NCI-H2029 treated with DMSO at 0.1 percent for 48 hours (cell line): ENCODE measurements around the gene HMOX1.
"Not testable (repeated sequence)": the region's sequence is repeated elsewhere in the genome, so short reads cannot be mapped to it uniquely, and the experiment has no call there.

ENCODE experiments used
- DNase-seq: peaks from one replicate; lab custom pipeline; 2025; lab: John Stamatoyannopoulos, UW

Gene HMOX1

DNA sequence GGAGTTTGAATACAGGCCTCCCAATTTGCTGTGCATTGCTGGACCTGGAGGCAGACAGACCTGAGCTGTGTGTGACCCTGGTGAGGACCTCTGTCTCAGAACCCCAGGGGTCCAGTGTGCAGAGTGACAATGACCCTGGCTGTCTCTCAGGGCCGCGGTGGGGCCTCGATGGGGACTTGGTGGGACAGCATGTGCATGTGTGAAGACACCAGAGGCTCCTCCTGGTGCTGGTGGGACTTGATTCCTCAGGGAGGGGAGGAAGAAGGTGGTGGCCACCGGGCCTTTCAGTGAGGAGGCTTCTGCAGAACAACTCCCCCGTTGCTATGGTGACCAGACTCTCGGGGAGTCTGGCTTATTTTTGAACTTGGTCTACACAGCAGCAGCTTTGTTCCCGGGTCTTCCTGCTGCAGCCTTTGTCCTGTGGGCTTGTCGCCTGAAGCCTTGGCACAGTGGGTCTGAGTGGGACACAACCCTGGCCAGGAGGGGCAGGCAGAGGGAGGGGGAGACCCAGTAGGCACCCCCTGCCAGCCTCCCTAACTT is 54.4 kb downstream of the HMOX1 start:
- no peak for DNase-seq

DNA sequence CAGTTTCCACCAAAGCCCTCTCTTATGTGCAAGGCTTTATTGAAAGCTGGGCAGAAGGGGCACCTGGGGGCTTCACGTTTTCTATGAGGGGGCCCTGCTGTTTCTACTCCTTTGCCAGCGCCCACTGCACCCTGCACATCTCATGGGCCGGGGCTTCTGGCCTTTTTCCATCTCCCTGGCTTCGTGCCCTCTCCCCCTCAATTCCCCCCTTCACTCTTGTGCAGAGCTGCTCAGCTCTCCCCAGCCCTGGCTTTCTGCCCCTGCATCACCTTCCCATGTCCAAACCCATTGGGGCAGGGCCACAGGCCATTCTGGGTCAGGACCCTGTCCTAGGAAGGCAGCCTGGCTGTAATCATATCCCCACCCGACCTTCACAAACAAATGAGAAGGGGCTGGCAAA is 55.5 kb downstream of the HMOX1 start:
- no peak for DNase-seq

DNA sequence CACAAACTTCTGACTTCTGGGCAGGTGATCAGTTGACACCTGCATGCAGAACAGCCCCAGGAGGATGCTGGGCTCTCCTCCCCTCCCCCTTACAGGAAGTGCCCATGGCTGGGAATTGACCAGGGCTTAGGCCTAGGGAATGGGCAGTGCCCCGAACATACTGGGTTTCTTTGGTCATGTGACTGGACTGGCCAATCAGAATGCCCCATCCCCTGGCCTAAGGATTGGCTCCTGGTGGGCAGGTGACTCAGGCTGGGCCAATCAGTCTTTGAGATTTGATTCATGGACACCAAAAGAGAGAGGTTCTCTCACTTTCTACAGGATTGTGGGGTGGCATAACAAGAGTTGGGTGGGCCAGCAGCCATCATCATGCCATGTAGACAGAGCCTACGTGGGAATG is 56.2 kb downstream of the HMOX1 start:
- no peak for DNase-seq

DNA sequence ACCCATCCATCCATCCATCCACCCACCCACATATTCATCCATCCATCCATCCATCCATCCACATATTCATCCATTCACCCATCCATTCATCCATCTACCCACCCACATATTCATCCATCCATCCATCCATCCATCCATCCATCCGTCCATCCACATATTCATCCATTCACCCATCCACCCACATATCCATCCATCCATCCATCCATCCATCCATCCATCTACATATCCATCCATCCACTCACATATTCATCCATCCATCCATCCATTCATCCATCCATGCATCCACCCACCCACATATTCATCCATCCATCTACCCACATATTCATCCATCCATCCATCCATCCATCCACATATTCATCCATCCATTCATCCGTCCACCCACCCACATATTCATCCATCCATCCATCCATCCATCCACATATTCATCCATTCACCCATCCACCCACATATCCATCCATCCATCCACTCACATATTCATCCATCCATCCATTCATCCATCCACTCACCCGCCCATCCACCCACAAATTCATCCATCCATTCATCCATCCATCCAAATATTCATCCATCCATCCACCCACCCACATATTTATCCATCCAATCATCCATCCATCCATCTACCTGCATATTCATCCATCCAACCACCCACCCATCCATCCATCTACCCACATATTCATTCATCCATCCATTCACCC is 57.9 kb downstream of the HMOX1 start:
- not testable (repeated sequence) for DNase-seq

DNA sequence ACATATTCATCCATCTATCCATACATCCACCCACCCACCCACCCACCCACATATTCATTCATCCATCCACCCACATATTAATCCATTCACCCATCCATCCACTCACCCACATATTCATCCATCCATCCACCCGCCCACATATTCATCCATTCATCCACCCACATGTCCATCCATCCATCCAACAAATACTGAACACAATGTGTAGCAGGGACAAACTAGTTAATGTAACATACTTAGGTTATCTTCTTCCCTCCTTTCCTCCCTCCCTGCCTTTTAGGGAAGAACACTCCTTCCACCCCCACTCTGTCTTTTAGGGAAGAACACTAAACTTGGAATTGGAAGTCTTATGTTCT is 58.4 kb downstream of the HMOX1 start:
- no peak for DNase-seq

DNA sequence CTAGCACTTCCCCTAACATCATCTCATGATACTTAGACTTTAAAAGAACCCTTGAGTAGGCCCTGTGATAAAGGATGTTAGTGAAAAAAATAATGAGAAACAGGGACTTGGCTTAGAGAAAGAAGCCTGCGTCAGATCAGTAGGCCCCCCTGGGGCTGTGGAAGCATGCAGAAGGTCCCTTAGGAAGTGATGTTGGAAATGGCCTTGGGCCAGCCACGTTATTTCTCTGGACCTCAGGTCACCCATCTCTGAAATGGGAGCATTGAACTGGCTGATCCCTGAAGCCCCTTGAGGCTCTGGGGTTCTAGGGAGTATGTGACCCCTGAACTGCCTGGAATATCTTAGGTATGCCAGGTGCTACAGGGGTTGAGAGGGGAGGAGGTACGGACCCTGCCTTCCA is 59.2 kb downstream of the HMOX1 start:
- no peak for DNase-seq

DNA sequence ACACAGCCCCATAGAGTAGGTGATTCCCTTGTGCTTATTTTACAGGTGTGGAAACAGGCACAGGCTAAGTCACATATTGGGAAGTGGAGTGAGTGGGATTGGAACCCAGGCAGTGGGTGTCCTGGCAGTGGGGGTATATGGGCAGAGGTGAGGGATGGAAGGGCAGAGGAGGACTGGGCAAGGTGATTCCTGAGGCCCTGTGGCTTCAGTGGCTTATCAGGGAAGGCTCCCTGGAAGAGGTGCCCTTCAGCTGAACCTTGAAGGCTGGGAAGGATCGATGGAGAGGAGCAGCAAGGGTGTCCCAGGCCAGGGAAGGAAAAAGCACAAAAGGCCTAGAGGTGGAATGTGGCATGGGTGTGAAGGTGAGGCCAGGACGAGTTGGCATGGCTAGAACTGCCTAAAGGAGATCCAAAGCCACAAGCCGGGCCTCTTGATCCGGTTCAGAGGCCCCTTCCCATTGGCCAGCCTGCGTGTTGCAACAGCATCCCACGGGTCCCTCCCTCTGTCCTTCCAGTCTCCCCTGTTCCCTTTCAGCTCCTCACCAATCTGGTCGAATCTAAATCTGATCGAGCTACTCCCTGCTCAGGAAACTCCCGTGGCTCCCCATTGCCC is 60.7 kb downstream of the HMOX1 start:
- DNase-seq = no peak

DNA sequence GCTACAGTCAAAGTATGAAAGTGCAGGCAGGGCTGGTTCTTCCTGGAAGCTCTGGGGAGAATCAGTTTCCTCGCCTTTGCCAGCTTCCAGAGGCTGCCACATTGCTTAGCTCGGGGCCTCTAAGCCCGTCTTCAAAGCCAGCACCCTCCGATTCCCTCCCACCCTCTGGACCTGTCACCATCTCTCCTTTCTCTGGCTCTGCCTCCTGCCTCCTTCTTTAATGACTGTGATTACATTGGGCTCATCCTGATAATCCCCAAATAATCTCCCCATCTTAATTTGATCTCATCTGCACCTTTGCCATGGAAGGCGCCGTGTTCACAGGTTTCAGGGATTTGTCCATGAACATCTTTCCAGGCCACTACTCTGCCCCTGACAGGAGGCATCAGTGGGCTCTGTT is 61.6 kb downstream of the HMOX1 start:
- no peak for DNase-seq

DNA sequence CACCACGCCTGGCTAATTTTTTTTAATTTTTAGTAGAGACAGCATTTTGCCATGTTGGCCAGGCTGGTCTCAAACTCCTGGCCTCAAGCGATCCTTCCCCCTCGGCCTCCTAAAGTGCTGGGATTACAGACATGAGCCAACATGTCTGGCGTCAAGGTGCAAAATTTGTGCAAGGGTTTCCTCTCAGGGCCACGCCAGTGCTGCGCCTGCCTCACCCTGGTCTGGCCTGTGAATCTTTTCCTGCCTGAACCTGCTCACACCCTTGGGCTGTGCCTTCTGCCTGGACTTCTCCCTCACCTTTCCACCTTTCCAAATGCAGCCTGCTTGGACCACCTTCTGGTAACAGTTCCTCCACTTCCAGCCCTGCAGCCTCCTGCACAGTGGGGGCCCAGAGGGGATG is 62.4 kb downstream of the HMOX1 start:
- no peak for DNase-seq
